Stimulated activated CD4-positive, alpha-beta T cell treated with anti-CD3 and anti-CD28 coated beads, Interleukin-2, amount 100 ng/mL, for 24 hours (primary cell): Measurements from ENCODE around the gene GRIK3.
"Not testable (repeated sequence)": the region's sequence is repeated elsewhere in the genome, so short reads cannot be mapped to it uniquely, and the experiment has no call there.

Source experiments
- DNase-seq, 2 donors: peaks; one replicate each; pipeline ENCODE4 v3.0.0-alpha.2; 2020

GRIK3 gene

GRCh38 chr1:36934061-36934460 is 100.3 kb downstream of the GRIK3 start:
- DNase-seq: no peak

GRCh38 chr1:36927826-36928225 is 106.5 kb downstream of the GRIK3 start:
- no peak for DNase-seq

DNA sequence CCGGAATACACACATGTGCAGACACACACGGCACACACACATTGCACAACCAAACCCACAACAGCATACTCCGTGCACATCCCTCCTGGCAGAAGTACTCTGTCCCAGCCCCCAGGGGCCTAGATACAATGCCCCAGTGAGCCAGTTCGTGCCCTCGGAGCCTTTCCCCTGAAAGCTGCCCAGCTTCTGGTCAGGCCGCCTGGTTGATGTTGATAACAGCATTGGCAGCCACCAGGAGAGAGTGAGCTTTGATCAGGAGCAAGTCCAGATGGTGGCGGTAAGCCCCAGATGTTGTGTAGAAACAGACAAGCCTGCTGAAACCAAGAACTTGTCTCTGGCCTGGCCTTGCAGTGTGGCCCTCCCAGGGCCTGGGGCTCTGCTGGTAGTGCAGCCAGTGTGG is 109.1 kb downstream of the GRIK3 start:
- DNase-seq: no peak

DNA sequence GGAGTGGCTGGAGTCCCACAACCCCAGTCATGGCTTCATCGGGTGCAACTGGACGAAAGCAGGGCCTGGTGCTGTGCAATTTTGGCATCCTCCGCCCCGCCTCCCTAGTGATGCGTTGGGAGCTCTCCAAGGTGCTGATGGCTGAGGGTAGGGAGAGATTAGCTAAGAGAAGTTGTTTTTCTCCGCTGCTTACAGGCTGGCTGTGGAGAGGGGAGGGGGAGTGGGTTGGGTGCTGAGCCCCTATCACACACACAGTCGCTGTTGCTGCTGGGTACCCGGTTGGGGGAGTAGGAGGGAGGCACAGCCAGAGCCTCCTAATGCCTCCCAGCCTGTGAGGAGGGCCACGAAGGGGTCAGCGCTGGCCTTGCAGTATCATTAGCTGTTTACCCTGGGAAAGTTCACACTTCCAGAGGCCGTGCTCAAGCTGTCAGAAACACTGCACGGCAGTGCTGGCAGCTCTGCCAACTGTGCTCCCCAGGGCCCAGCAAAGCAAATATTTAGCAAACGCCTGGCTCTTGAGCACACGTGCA is 110.0 kb downstream of the GRIK3 start:
- DNase-seq: peak; percentile 31 to 50

- DNase-seq: no peak
Observed at GRCh38 chr1:36922593-36923426, 111.5 kb downstream of the GRIK3 start.

- DNase-seq: no peak
Observed at GRCh38 chr1:36922071-36922470, 112.2 kb downstream of the GRIK3 start.

- no peak for DNase-seq
Observed at GRCh38 chr1:36920801-36921405, 113.4 kb downstream of the GRIK3 start.

DNA sequence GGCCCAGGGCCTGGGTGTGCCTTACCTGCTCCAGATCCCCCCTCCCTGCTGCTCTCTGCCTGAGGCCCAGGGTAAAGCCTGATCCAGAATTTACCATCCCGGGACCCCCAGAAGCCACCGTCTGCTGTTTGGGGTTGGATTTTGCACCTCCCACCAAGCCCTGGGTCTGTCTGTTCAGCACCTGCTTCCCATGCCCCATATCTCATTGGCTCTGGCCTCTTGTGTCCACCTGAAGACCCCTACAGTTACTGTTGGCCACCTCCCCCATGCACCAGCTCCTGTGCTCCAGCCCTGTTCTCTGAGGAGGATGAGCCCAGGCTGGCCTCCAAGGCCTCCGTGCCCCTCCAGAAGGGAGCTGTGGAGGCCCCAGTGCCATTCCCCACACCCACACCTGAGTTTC is 113.9 kb downstream of the GRIK3 start:
- DNase-seq: no peak

DNA sequence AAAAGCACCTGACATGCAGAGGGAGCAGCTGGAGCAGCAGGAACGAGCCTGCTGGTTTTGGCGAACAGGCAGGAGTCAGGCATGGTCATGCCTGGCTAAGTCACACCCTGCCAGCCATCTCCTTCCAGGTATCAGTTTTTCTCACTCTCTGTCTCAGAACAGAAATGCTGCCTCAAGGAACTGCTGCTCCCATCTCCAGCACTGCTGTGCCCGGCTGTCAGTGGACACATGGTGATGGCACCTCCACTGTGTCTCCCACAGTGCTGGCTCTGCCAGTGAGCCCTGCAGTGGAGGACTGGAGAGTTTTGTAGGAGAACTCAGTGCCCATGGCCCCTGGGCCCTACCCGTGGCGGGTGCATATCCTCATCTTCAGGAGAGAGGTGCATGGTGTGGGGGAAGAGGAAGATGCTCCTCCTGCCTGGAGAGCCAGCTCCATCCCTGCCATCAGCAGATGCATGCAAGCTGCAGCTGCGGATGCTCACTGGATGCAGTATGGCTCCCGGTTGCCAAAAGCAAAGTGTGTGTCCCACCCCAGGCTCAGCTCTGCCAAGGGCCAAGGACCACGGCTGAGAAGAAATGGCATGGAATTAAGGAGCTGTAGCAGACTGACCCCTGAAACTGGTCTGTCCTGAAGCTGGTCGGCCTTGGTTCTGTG is 114.7 kb downstream of the GRIK3 start:
- no peak for DNase-seq

DNA sequence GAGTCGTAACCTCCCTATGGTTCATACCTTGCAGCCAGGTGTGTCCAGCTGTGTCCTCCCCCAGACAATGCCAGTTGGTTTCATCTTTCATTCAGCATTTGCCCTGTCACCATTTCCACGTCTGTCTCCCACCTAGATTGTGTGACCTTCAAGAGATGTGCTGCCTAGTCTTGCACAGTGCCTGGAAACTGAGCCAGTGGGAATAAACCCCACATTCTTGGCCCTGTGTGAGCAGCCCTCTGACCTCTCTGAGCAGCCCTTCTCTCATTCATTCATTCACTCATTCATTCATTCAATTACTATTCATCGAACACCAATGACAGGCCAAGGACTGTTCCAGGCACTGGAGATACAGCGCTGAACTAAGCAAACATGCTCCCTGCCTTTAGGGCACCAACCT is 115.7 kb downstream of the GRIK3 start:
- DNase-seq: no peak

DNA sequence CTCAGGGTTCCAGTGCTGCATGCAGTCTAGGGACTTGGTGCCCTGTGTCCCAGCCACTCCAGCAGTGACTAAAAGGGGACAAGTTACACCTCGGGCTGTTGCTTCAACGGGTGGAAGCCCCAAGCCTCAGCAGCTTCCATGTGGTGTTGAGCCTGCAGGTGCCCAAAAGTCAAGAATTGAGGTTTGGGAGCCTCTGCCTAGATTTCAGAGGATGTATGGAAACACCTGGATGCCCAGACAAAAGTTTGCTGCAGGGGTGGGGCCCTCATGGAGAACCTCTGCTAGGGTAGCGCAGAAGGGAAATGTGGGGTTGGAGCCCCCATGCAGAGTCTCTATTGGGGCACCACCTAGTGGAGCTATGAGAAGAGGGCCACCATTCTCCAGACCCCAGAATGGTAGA is 117.8 kb downstream of the GRIK3 start:
- not testable (repeated sequence) for DNase-seq

DNA sequence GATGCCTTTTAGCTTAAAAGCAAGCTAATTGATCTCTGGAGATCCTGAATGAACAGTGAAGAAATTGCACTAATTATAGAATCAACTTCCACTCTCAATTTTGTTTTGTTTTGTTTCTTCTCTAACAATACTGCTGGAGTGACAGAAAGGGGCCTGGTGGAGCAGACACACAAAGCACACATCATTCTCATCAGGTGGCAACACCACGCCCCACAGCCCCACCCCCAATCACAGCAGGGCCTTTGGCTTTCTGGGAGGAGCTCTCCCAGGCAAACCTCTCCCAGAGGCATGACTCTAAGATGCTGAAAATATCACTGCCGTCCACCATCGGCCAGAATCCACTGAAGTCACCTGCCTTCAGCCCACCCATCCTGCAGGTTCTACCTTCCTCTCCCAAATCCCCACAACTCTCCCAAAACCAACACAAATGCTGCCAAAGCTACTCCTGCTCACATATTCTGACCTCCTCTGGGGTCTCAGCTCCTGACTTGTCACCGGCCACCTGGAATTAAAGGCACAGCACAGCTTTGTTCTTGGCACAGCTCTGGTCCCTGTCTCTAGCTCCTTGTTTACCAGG is 120.7 kb downstream of the GRIK3 start:
- DNase-seq: no peak

- DNase-seq: no peak
Observed at GRCh38 chr1:36913016-36913415, 121.3 kb downstream of the GRIK3 start.

- DNase-seq: no peak
Observed at GRCh38 chr1:36912365-36912865, 121.9 kb downstream of the GRIK3 start.

DNA sequence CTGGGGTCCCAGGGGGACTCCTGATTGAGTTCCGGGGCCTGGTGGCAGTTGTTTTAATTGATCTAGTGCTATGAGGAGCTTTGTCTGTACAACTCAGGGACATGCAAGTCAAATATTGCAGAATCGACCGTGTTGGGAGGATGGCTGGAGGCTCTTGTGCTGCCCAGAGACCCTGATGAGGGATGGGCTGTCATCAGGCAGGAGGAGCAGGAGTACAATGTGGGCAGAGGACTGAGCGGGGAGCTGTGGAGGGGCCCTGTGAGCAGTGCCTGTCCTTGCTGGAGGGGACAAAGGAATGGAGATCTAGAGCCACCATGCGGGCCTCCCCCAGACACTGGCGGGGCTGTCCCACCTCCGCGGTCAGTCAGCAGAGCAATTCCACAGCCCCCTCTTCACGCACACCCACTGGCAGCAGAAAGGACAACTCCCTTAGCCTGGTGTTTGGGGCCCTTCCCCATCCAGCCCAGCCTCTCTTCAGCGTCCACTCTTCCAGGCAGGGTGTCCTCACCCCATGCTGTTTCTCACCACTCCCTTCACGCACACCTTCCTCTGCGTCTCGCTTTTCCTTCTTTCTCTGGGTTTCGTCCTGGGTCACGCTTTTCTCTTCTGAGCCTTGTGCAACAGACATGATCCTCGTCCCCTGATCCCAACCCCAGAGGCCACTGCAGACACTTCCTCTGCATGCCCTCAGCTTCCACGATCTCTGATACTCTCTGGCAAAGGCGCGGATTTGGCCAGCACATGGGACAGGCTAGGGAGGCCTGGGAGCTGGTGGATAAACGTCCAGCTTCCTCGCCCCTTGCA is 122.6 kb downstream of the GRIK3 start:
- DNase-seq: no peak

DNA sequence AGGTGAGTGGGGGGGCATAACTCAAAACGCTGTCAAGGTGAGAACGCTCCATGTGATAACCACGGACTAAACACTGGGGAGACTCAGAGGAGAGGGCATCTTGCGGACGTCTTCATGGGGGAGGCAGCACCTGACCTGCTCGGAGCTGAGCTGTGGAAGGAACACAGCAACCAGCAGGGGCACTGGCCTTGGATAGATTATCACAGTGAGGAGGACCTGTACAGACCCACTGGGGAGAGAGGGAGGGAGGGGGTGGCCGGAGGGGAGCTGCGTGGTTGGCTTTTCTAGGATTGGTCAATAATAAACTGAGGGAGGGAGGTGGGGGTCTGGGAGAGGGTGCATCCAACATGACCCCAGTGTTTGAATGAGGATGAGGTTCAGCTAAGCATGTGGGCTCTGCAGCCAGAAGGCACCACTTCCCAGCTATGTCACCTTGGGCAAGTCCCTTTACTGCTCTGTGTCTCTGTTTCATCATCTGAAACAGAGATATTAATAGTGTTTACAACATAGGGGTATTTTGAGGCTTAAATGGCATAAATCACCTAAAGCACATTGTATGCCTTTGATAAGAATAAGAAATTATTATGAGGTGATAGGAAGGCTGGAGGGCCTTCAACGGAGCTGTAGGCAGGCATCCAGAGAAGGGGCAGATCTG is 123.3 kb downstream of the GRIK3 start:
- no peak for DNase-seq

GRCh38 chr1:36909946-36910725 is 124.2 kb downstream of the GRIK3 start:
- no peak for DNase-seq

DNA sequence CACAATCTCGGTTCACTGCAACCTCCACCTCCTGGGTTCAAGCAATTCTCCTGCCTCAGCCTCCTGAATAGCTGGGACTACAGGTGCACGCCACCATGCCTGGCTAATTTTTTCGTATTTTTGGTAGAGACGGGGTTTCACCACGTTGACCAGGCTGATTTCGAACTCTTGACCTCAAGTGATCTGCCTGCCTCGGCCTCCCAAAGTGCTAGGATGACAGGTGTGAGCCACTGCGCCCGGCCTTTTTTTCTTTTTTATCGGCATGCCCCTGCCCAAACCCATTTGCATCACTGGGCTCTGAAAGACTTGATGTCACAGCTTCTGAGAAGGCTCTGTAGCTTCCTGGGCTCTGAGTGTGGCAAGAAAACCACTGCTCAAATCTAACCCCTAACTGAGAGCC is 125.0 kb downstream of the GRIK3 start:
- not testable (repeated sequence) for DNase-seq

DNA sequence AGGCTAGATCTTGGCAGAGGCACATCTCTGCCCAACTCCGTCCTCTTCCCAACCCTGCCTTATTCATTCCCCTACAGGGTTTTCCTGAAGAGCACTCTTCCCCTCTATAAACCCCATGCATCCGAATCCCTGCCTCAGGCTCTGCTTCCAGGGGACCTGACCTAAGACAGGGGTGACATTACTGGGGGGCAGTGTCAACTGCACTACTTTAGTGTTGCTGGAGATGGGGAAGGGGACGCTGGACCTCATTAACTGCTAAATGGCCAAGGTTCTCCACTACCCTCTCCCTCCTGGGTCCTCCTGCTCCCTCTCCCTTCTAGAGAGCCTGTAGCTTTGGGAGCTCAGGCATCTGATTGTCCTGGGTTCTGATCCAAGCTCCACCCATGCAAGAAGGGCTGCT is 126.2 kb downstream of the GRIK3 start:
- no peak for DNase-seq

DNA sequence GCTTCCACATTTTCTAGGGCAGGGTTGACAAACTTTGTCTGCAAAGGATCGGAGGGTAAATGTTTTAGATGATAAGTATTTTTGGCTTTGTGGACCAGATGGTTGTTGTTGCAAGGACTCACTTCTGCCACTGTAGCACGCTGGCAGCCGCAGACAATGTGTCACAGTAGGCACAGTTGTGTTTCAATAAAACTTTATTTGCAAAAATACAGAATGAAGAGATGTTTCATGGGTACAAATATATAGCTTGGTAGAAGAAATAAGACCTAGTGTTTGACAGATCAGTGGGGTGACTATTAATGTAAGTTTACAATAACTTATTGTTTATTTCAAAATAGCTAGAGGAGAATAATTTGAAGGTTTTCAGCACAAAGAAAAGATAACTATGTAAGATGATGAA is 127.8 kb downstream of the GRIK3 start:
- no peak for DNase-seq

DNA sequence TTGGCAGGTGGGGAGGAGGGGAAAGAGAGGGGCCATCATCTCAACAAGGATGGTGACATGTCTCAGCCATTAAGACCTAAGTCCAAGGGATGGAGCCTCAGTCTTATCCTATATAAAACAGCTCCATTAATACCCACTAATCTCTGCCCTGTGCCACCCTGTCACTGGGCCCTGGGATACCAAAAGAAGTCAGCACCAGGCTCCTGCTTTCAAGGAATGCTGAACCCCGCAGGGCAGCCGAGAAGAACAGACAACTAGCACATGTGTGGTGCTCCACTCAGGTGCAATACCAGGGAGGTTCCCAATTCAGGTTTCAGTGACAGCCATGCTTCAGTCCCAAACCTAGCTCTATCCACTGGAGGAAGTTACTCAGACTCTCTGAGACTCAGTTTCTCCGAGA is 128.4 kb downstream of the GRIK3 start:
- no peak for DNase-seq
